A673 (cell line): ENCODE data around the gene KMT5B. TPM values are rescaled to one million over a fixed set of nuclear protein-coding genes. Genes with fewer than 3 reads are reported as not detected.

Source experiments
- BruUV-seq: library from RNA; stranded (reverse); fragments of 400-500 nt; replicated peaks from 2 replicates; lab custom pipeline; 2021; lab: Mats Ljungman, UMichigan
- CTCF ChIA-PET: fragments of 300-600 bp; sonication (Branson Sonifier 250); formaldehyde crosslinking; loops from one replicate; lab custom pipeline; 2022; ENCODE audit warnings: antibody characterized with exemption; lab: Charles Lee
- POLR2A ChIA-PET: fragments of 300-600 bp; sonication (Branson Sonifier 250); formaldehyde crosslinking; loops from one replicate; lab custom pipeline; 2022; ENCODE audit warnings: antibody characterized with exemption; ENCODE audit not compliant: low non-redundant PET; lab: Charles Lee
- DNase-seq: peaks from one replicate; pipeline ENCODE4 v3.0.0-alpha.2; 2015; ENCODE audit warnings: low spot score
- H3K27ac ChIP-seq: fragments of 200-600 bp; sonication (generic); 2 replicates; pipeline ENCODE4 v1.5.1; 2016; ENCODE audit warnings: mixed run types, low read depth, mild to moderate bottlenecking, mixed read lengths, antibody characterized with exemption, low read length; ENCODE audit not compliant: poor library complexity, severe bottlenecking
- H3K27me3 ChIP-seq: fragments of 200-600 bp; sonication (generic); replicated peaks from 2 replicates; pipeline ENCODE4 v1.6.1; 2017; ENCODE audit warnings: mixed run types, low read depth, mild to moderate bottlenecking, mixed read lengths, antibody characterized with exemption, low read length; ENCODE audit not compliant: insufficient read depth, poor library complexity
- H3K36me3 ChIP-seq: fragments of 200-600 bp; sonication (generic); 2 replicates; pipeline ENCODE4 v1.6.1; 2016; ENCODE audit warnings: mixed run types, mild to moderate bottlenecking, mixed read lengths, antibody characterized with exemption, low read length; ENCODE audit not compliant: insufficient read depth, poor library complexity, severe bottlenecking
- H3K4me1 ChIP-seq: fragments of 200-600 bp; sonication (generic); 2 replicates; pipeline ENCODE4 v1.6.1; 2017; ENCODE audit warnings: mixed run types, mild to moderate bottlenecking, mixed read lengths, antibody characterized with exemption, low read length; ENCODE audit not compliant: insufficient read depth, poor library complexity, severe bottlenecking
- H3K4me3 ChIP-seq: fragments of 200-600 bp; sonication (generic); 2 replicates; pipeline ENCODE4 v1.5.1; 2016; ENCODE audit warnings: low read depth, mixed run types, mild to moderate bottlenecking, mixed read lengths, low read length; ENCODE audit not compliant: poor library complexity, severe bottlenecking
- H3K9me3 ChIP-seq: fragments of 200-600 bp; sonication (generic); 2 replicates; pipeline ENCODE4 v1.6.1; 2016; ENCODE audit warnings: mixed run types, low read depth, mild to moderate bottlenecking, mixed read lengths, antibody characterized with exemption, low read length; ENCODE audit not compliant: poor library complexity, severe bottlenecking
- EZH2 ChIP-seq: fragments of 200-600 bp; sonication (generic); IDR thresholded peaks from 2 replicates; pipeline ENCODE4 v1.6.1; 2017; ENCODE audit warnings: borderline replicate concordance, low read depth, mild to moderate bottlenecking, mixed read lengths, antibody characterized with exemption, low read length; ENCODE audit not compliant: poor library complexity, severe bottlenecking
- intact Hi-C: fragments of 100-400 bp; cut with micrococcal nuclease; formaldehyde crosslinking; loops from one replicate; pipeline ENCODE4 v1.10.0; 2022; ENCODE audit not compliant: unreplicated experiment
- total RNA-seq: library from RNA; stranded (reverse); gene quantifications from 2 replicates; pipeline ENCODE4 v1.2.3, GENCODE V29; 2021
- TF ChIP-seq, protein P1 (sequence below): fragments of 300-800, 200-600 bp; sonication (generic); conservative IDR thresholded peaks from 2 replicates; pipeline ENCODE4 v1.5.1; 2017; ENCODE audit warnings: low read depth, mild to moderate bottlenecking, antibody characterized with exemption, low read length, moderate library complexity, mixed read lengths

KMT5B gene
- total RNA-seq, 1 experiment from 2014 or later = 35.4 TPM

DNA sequence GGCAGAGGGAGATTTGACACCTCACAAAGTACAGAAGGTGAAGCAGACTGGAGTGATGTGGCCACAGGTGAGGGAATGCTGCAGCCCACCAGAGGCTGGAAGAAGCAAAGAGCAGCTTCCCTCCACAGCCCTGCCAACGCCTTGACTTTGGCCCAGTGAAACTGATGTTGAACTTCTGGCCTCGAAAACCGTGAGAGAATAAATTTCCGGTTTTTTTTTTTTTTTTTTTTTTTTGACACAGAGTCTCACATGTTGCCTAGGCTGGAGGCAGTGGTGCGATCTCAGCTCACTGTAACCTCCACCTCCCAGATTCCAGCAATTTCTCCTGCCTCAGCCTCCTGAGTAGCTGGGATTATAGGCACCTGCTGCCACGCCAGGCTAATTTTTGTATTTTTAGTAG is 8.7 kb downstream of the KMT5B start:
- Histone ChIP-seq H3K9me3 (no peaks in the 10 kb centered on the region), H3K4me1 (peaks cover 19% of the 10 kb centered on the region), H3K27me3 (no peaks in the 10 kb centered on the region), H3K27ac (no peak overlapping the region), H3K36me3 (no peaks in the 10 kb centered on the region), H3K4me3 (no peak overlapping the region)
- BruUV-seq = no TSS peak
- CTCF ChIA-PET = no interaction called here
- no peak for TF ChIP-seq EZH2
- TF ChIP-seq, protein P1, sequence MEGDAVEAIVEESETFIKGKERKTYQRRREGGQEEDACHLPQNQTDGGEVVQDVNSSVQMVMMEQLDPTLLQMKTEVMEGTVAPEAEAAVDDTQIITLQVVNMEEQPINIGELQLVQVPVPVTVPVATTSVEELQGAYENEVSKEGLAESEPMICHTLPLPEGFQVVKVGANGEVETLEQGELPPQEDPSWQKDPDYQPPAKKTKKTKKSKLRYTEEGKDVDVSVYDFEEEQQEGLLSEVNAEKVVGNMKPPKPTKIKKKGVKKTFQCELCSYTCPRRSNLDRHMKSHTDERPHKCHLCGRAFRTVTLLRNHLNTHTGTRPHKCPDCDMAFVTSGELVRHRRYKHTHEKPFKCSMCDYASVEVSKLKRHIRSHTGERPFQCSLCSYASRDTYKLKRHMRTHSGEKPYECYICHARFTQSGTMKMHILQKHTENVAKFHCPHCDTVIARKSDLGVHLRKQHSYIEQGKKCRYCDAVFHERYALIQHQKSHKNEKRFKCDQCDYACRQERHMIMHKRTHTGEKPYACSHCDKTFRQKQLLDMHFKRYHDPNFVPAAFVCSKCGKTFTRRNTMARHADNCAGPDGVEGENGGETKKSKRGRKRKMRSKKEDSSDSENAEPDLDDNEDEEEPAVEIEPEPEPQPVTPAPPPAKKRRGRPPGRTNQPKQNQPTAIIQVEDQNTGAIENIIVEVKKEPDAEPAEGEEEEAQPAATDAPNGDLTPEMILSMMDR = no peak
- no peak for DNase-seq
- POLR2A ChIA-PET = interaction anchor here (0.6 kb wide), 1 partner anchor 9 kb away, joined by 17 read pairs; no protein-coding TSS in a partner anchor
- intact Hi-C loops = loop anchor here (10.0 kb wide), 2 partner anchors 170 to 200 kb away; partner anchors contain the start of genes NDUFS8, TCIRG1 and UNC93B1

DNA sequence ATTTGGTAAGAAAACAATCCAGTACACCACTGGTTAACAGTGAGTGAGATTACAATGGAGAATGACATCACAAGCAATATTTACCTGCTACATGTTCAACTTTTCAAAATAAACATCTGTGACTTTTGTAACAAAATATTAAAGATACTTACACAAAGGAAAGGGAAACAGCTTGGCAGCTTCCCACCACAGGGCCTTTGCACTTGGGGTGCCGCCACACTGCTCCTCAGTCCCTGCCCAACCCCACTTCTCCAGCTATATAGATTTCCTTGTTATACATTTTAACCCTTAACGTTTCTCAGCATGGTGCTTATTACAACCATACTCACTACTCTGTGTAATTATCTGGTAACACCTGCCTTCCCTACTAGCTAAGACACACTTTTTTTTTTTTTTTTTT is 10.9 kb downstream of the KMT5B start:
- peaks cover 17% of the 10 kb centered on the region for H3K4me1 ChIP-seq
- DNase-seq = no peak
- H3K27me3 ChIP-seq = no peaks in the 10 kb centered on the region
- POLR2A ChIA-PET = interaction anchor here (0.6 kb wide), 1 partner anchor 20 kb away, joined by 16 read pairs; no protein-coding TSS in a partner anchor
- H3K4me3 ChIP-seq = no peak overlapping the region
- CTCF ChIA-PET = interaction anchor here (0.6 to 0.7 kb wide), 2 partner anchors 431 to 1722 kb away, joined by 6 to 8 read pairs; no protein-coding TSS in a partner anchor
- no peak overlapping the region for H3K27ac ChIP-seq
- no peak for TF ChIP-seq EZH2
- TF ChIP-seq, protein P1 = no peak
- H3K36me3 ChIP-seq = no peaks in the 10 kb centered on the region
- no TSS peak for BruUV-seq
- intact Hi-C loops = loop anchor here (10.0 kb wide), 2 partner anchors 167 to 197 kb away; partner anchors contain the start of genes NDUFS8, TCIRG1 and UNC93B1
- H3K9me3 ChIP-seq = no peaks in the 10 kb centered on the region

DNA sequence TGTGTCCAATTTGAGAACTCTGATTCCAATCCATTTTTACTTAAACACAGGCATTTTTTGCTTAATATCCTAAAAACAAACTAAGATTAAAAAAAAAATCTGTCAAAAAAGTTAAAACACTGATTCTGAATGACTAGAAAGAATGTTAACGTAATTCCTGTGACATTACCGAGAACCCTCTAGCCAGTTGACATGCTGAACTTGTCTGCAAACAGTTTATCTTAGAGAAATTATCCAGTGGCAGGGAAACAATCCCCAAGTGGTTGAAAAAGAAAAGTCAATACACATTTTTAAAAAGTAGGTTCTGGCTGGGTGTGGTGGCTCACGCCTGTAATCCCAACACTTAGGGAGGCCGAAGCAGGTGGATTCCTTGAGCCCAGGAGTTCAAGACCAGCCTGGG is 11.6 kb downstream of the KMT5B start:
- Histone ChIP-seq H3K36me3 (no peaks in the 10 kb centered on the region), H3K27me3 (no peaks in the 10 kb centered on the region), H3K4me1 (peaks cover 17% of the 10 kb centered on the region), H3K27ac (no peak overlapping the region), H3K4me3 (no peak overlapping the region), H3K9me3 (no peaks in the 10 kb centered on the region)
- no TSS peak for BruUV-seq
- no peak for DNase-seq
- CTCF ChIA-PET = no interaction called here
- intact Hi-C loops = loop anchor here (10.0 kb wide), 2 partner anchors 167 to 197 kb away; partner anchors contain the start of genes NDUFS8, TCIRG1 and UNC93B1
- TF ChIP-seq, protein P1 = no peak
- TF ChIP-seq EZH2 = no peak
- POLR2A ChIA-PET = no interaction called here
